Vagina (tissue), 2 donors: Measurements from ENCODE around the gene KITLG. TPM values are rescaled to one million over a fixed set of nuclear protein-coding genes. Genes with fewer than 3 reads are reported as not detected.

Experiments
- DNase-seq, 2 donors: peaks; one replicate each; pipeline ENCODE4 v3.0.0-alpha.2; 2017; ENCODE audit errors: extremely low spot score in 2 of 2
- H3K27ac ChIP-seq: fragments of 200-600 bp; sonication (generic); one replicate; pipeline ENCODE4 v1.5.1; 2019
- H3K27me3 ChIP-seq: fragments of 200-600 bp; sonication (generic); one replicate; pipeline ENCODE4 v1.5.1; 2019
- H3K36me3 ChIP-seq, 2 donors: fragments of 200-600 bp; sonication (generic); one replicate each; pipeline ENCODE4 v1.5.1; 2017 to 2019
- H3K4me1 ChIP-seq: fragments of 200-600 bp; sonication (generic); one replicate; pipeline ENCODE4 v1.5.1; 2019
- H3K4me3 ChIP-seq, 2 donors: fragments of 200-600 bp; sonication (generic); 1 replicate in 1 of 2; 2 replicates in 1 of 2; pipeline ENCODE4 v1.5.1; 2016 to 2019
- H3K9me3 ChIP-seq: fragments of 200-600 bp; sonication (generic); one replicate; pipeline ENCODE4 v1.5.1; 2019
- CTCF ChIP-seq, 3 experiments: fragments of 450-650 bp in 2 of 3; fragments of 200-600 bp in 1 of 3; sonication (generic) in 1 of 3; IDR thresholded peaks; one replicate each; pipeline ENCODE4 v1.5.1; 2017 to 2019; ENCODE audit warnings: antibody characterized with exemption in 3 of 3, mild to moderate bottlenecking in 2 of 3, moderate library complexity in 2 of 3
- POLR2A ChIP-seq, 2 donors: fragments of 450-650 bp; IDR thresholded peaks; one replicate each; pipeline ENCODE4 v1.6.1; 2017; ENCODE audit warnings: antibody characterized with exemption in 2 of 2, mild to moderate bottlenecking in 2 of 2, moderate library complexity in 2 of 2
- POLR2AphosphoS5 ChIP-seq, 2 donors: sonication (generic); formaldehyde crosslinking; IDR thresholded peaks; one replicate each; pipeline ENCODE4 v1.9.0; 2017; ENCODE audit warnings: antibody characterized with exemption in 2 of 2, mild to moderate bottlenecking in 2 of 2, low read depth in 1 of 2; ENCODE audit not compliant: insufficient read depth in 1 of 2
- intact Hi-C: fragments of 100-400 bp; cut with DNase I; formaldehyde crosslinking; loops from one replicate; pipeline ENCODE4 v1.15.1; 2023
- total RNA-seq: library from RNA; depleted of rRNA; stranded (reverse); fragments of >200 nt; gene quantifications from one replicate; pipeline ENCODE4 v1.2.3, GENCODE V29; 2016

The KITLG gene
- total RNA-seq, 1 donor from 2014 or later = 20.4 TPM

- H3K36me3 ChIP-seq = no peaks in the 10 kb centered on the region
- no peak overlapping the region for H3K4me3 ChIP-seq
- intact Hi-C loops = no loop called here
- H3K27me3 ChIP-seq = no peaks in the 10 kb centered on the region
- no peaks in the 10 kb centered on the region for H3K9me3 ChIP-seq
- no peak for DNase-seq
- no peak for TF ChIP-seq CTCF (IDR thresholded peaks at IDR 0.05)
- no peak for TF ChIP-seq POLR2A (IDR thresholded peaks at IDR 0.05)
- no peak for TF ChIP-seq POLR2AphosphoS5 (IDR thresholded peaks at IDR 0.05; ENCODE audit: insufficient read depth in 1 of 2, low read depth in 1 of 2)
- no peaks in the 10 kb centered on the region for H3K4me1 ChIP-seq
- H3K27ac ChIP-seq = no peak overlapping the region
Observed at GRCh38 chr12:88600272-88600671, 20.0 kb upstream of the KITLG start.

- Histone ChIP-seq H3K4me1 (no peaks in the 10 kb centered on the region), H3K27ac (no peak overlapping the region), H3K4me3 (no peak overlapping the region), H3K9me3 (no peaks in the 10 kb centered on the region), H3K27me3 (no peaks in the 10 kb centered on the region), H3K36me3 (no peaks in the 10 kb centered on the region)
- TF ChIP-seq POLR2A (IDR thresholded peaks at IDR 0.05) (no peak), CTCF (IDR thresholded peaks at IDR 0.05) (no peak)
- DNase-seq = no peak
- intact Hi-C loops = no loop called here
Observed at GRCh38 chr12:88597365-88597764, 17.1 kb upstream of the KITLG start.

- Histone ChIP-seq H3K36me3 (no peaks in the 10 kb centered on the region), H3K4me3 (no peak overlapping the region), H3K4me1 (no peaks in the 10 kb centered on the region), H3K27me3 (no peaks in the 10 kb centered on the region), H3K27ac (no peak overlapping the region), H3K9me3 (no peaks in the 10 kb centered on the region)
- intact Hi-C loops = no loop called here
- TF ChIP-seq POLR2AphosphoS5 (IDR thresholded peaks at IDR 0.05; ENCODE audit: insufficient read depth in 1 of 2, low read depth in 1 of 2) (no peak), POLR2A (IDR thresholded peaks at IDR 0.05) (no peak), CTCF (IDR thresholded peaks at IDR 0.05) (no peak)
- no peak for DNase-seq
Observed at GRCh38 chr12:88595697-88596096, 15.4 kb upstream of the KITLG start.

- TF ChIP-seq POLR2AphosphoS5 (IDR thresholded peaks at IDR 0.05; ENCODE audit: insufficient read depth in 1 of 2, low read depth in 1 of 2) (no peak), POLR2A (IDR thresholded peaks at IDR 0.05) (no peak), CTCF (IDR thresholded peaks at IDR 0.05) (no peak)
- Histone ChIP-seq H3K36me3 (no peaks in the 10 kb centered on the region), H3K9me3 (no peaks in the 10 kb centered on the region), H3K27me3 (no peaks in the 10 kb centered on the region), H3K4me3 (no peak overlapping the region), H3K4me1 (no peaks in the 10 kb centered on the region), H3K27ac (no peak overlapping the region)
- intact Hi-C loops = no loop called here
- no peak for DNase-seq
Observed at GRCh38 chr12:88594780-88595179, 14.5 kb upstream of the KITLG start.

- TF ChIP-seq CTCF (IDR thresholded peaks at IDR 0.05) = no peak
- no peak for TF ChIP-seq POLR2AphosphoS5 (IDR thresholded peaks at IDR 0.05; ENCODE audit: insufficient read depth in 1 of 2, low read depth in 1 of 2)
- Histone ChIP-seq H3K4me3 (no peak overlapping the region), H3K27ac (no peak overlapping the region), H3K4me1 (no peaks in the 10 kb centered on the region), H3K27me3 (no peaks in the 10 kb centered on the region), H3K9me3 (no peaks in the 10 kb centered on the region), H3K36me3 (no peaks in the 10 kb centered on the region)
- intact Hi-C loops = no loop called here
- no peak for DNase-seq
Observed at GRCh38 chr12:88591343-88591742, 11.1 kb upstream of the KITLG start.
